HCT116 (cell line): ENCODE data around the gene TENM4. TPM values are rescaled to one million over a fixed set of nuclear protein-coding genes. Genes with fewer than 3 reads are reported as not detected.

Experiments
- ATAC-seq: fragments of 200-7000 bp; cut with Tn5 transposase; 2 replicates; pipeline ENCODE4 v1.9.1; 2020; ENCODE audit warnings: mild to moderate bottlenecking, moderate library complexity
- BruUV-seq: library from RNA; stranded (reverse); fragments of 400-500 nt; replicated peaks from 2 replicates; lab custom pipeline; 2021; lab: Mats Ljungman, UMichigan
- CTCF ChIA-PET: fragments of 300-600 bp; sonication (Branson Sonifier 250); formaldehyde crosslinking; loops from one replicate; lab custom pipeline; 2021; ENCODE audit warnings: antibody characterized with exemption; lab: Charles Lee
- POLR2A ChIA-PET: fragments of 300-600, 350-600 bp; sonication (Branson Sonifier 250); formaldehyde crosslinking; loops from one replicate; lab custom pipeline; 2021; ENCODE audit warnings: antibody characterized with exemption; lab: Charles Lee
- RAD21 ChIA-PET, 2 experiments: fragments of 300-600 bp; sonication (Branson Sonifier 250); formaldehyde crosslinking; loops; one replicate each; lab custom pipeline; 2023; ENCODE audit warnings: low total read pairs in 2 of 2; ENCODE audit not compliant: uncharacterized antibody in 2 of 2, unreplicated experiment in 2 of 2, low non-redundant PET in 1 of 2; lab: Charles Lee
- DNase-seq: peaks from one replicate; pipeline ENCODE4 v3.0.0-alpha.2; 2010; ENCODE audit warnings: low read depth, low spot score
- H2AFZ ChIP-seq: fragments of 200-600 bp; shearing (Covaris generic), sonication (generic); 2 replicates; pipeline ENCODE4 v1.6.1; 2017; ENCODE audit warnings: low read depth, mixed run types, mixed read lengths, antibody characterized with exemption, low read length; ENCODE audit not compliant: poor library complexity, severe bottlenecking
- H3K27ac ChIP-seq: 2 replicates; pipeline ENCODE4 v1.5.1; 2012; ENCODE audit warnings: low read depth, low read length
- H3K27me3 ChIP-seq: fragments of 200-600 bp; sonication (generic); 2 replicates; pipeline ENCODE4 v1.6.1; 2016; ENCODE audit warnings: mixed run types, low read length, mixed read lengths; ENCODE audit not compliant: insufficient read depth
- H3K36me3 ChIP-seq, 2 experiments: fragments of 200-500 bp in 1 of 2; fragments of 200-600 bp in 1 of 2; sonication (Bioruptor generic) in 1 of 2; sonication (generic) in 1 of 2; 2 replicates each; pipeline versions ENCODE4 v1.5.1 to v1.6.1; 2014 to 2016; ENCODE audit warnings: low read length in 2 of 2, inconsistent platforms in 1 of 2, mixed read lengths in 1 of 2, mixed run types in 1 of 2; ENCODE audit not compliant: insufficient read depth in 2 of 2, control insufficient read depth in 1 of 2
- H3K4me1 ChIP-seq, 2 experiments: fragments of 200-600 bp in 1 of 2; sonication (generic) in 1 of 2; 2 replicates each; pipeline versions ENCODE4 v1.5.1 to v1.6.1; 2012 to 2017; ENCODE audit warnings: low read length in 2 of 2, inconsistent platforms in 1 of 2, mild to moderate bottlenecking in 1 of 2, mixed read lengths in 1 of 2, mixed run types in 1 of 2, moderate library complexity in 1 of 2; ENCODE audit not compliant: insufficient read depth in 2 of 2, control insufficient read depth in 1 of 2
- H3K4me2 ChIP-seq: fragments of 200-600 bp; sonication (generic); 2 replicates; pipeline ENCODE4 v1.6.1; 2017; ENCODE audit warnings: mixed run types, low read length, mixed read lengths
- H3K4me3 ChIP-seq, 2 experiments: fragments of 200-600 bp in 1 of 2; sonication (generic) in 1 of 2; replicated peaks in 1 of 2; 2 replicates each; pipeline ENCODE4 v1.5.1; 2011 to 2016; ENCODE audit warnings: low read length in 2 of 2, control low read depth in 1 of 2, low read depth in 1 of 2, mild to moderate bottlenecking in 1 of 2, mixed read lengths in 1 of 2, mixed run types in 1 of 2
- H3K79me2 ChIP-seq: fragments of 200-600 bp; sonication (generic); 2 replicates; pipeline ENCODE4 v1.6.1; 2017; ENCODE audit warnings: mild to moderate bottlenecking, mixed run types, low read length, moderate library complexity, mixed read lengths; ENCODE audit not compliant: insufficient read depth
- H3K9ac ChIP-seq: fragments of 200-600 bp; sonication (generic); 2 replicates; pipeline ENCODE4 v1.6.1; 2016; ENCODE audit warnings: low read length, mixed read lengths
- H3K9me2 ChIP-seq: fragments of 200-600 bp; sonication (generic), shearing (Covaris generic); 2 replicates; pipeline ENCODE4 v1.6.1; 2017; ENCODE audit warnings: mixed run types, mild to moderate bottlenecking, moderate library complexity; ENCODE audit not compliant: insufficient read depth
- H3K9me3 ChIP-seq, 2 experiments: fragments of 200-500 bp in 1 of 2; fragments of 200-600 bp in 1 of 2; sonication (Bioruptor generic) in 1 of 2; sonication (generic) in 1 of 2; 2 replicates each; pipeline ENCODE4 v1.6.1; 2014 to 2017; ENCODE audit warnings: low read length in 2 of 2, mixed read lengths in 2 of 2, inconsistent platforms in 1 of 2, low read depth in 1 of 2, mild to moderate bottlenecking in 1 of 2, mixed run types in 1 of 2, moderate library complexity in 1 of 2; ENCODE audit not compliant: control insufficient read depth in 1 of 2, insufficient read depth in 1 of 2
- H4K20me1 ChIP-seq: fragments of 200-600 bp; sonication (generic), shearing (Covaris generic); 2 replicates; pipeline ENCODE4 v1.6.1; 2017; ENCODE audit warnings: mixed run types, mild to moderate bottlenecking, moderate library complexity; ENCODE audit not compliant: insufficient read depth
- CEBPB ChIP-seq: IDR thresholded peaks from 2 replicates; pipeline ENCODE4 v1.6.1; 2012; ENCODE audit warnings: low read depth
- EGR1 ChIP-seq: IDR thresholded peaks from 2 replicates; pipeline ENCODE4 v1.6.1; 2012; ENCODE audit warnings: low read depth
- EZH2 ChIP-seq: fragments of 200-600 bp; sonication (generic); IDR thresholded peaks from 2 replicates; pipeline ENCODE4 v1.6.1; 2017; ENCODE audit warnings: antibody characterized with exemption, mixed run types
- FOSL1 ChIP-seq: IDR thresholded peaks from 2 replicates; pipeline ENCODE4 v1.6.1; 2012; ENCODE audit warnings: low read depth
- JUND ChIP-seq: IDR thresholded peaks from 2 replicates; pipeline ENCODE4 v1.6.1; 2012
- POLR2A ChIP-seq: IDR thresholded peaks from 2 replicates; pipeline ENCODE4 v1.7.0; 2011; ENCODE audit warnings: borderline replicate concordance; ENCODE audit not compliant: insufficient read depth, insufficient read length; ENCODE audit errors: extremely low read depth
- POLR2AphosphoS5 ChIP-seq: IDR thresholded peaks from 2 replicates; pipeline ENCODE4 v1.6.1; 2011; ENCODE audit warnings: mild to moderate bottlenecking, low read depth, low read length, moderate library complexity
- SIN3A ChIP-seq: IDR thresholded peaks from 2 replicates; pipeline ENCODE4 v1.6.1; 2012; ENCODE audit warnings: low read depth
- SRF ChIP-seq: IDR thresholded peaks from 2 replicates; pipeline ENCODE4 v1.6.1; 2012; ENCODE audit warnings: low read depth
- ZFX ChIP-seq: fragments of 450-650 bp; IDR thresholded peaks from 2 replicates; pipeline ENCODE4 v1.6.1; 2017
- intact Hi-C: fragments of 100-400 bp; cut with micrococcal nuclease; formaldehyde crosslinking; loops from 2 replicates; pipeline ENCODE4 v1.10.0; 2022
- total RNA-seq: library from RNA; stranded (reverse); gene quantifications from one replicate; pipeline ENCODE4 v1.2.1, GENCODE V29; 2021; ENCODE audit not compliant: unreplicated experiment
- TF ChIP-seq, protein P1 (sequence below): IDR thresholded peaks from 2 replicates; pipeline ENCODE4 v1.6.1; 2011; ENCODE audit warnings: mild to moderate bottlenecking, low read length, moderate library complexity; ENCODE audit not compliant: insufficient replicate concordance; ENCODE audit errors: extremely low read depth

TENM4 gene
- total RNA-seq, 1 experiment from 2014 or later, result 0.05 TPM

DNA sequence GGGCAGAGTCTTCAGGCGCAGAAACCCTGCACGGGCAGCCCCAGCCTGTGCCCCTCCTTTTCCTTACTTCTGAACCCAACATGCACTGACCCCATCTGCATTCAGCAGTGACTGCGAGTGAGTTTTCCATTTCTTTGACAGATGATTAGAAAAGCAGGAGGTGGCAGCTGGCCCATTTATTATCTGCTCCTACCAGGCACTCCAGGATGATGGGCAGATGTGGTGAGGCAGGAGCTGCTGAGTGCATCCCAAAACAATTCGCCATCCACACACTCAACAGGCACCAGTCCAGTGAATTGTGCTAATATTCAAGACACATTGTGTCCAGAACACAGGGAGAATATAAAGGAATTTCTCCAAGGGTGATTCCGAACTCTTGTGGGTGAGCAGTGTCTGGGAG, 208.5 kb downstream of the TENM4 start:
- H4K20me1 ChIP-seq, result no peaks in the 10 kb centered on the region
- H3K27ac ChIP-seq, result no peak overlapping the region
- intact Hi-C loops, result no loop called here
- no peak overlapping the region for H3K4me2 ChIP-seq
- ChIA-PET RAD21 (no interaction called here), POLR2A (no interaction called here), CTCF (no interaction called here)
- H3K9ac ChIP-seq, result no peak overlapping the region
- no peak for TF ChIP-seq JUND
- no peak for TF ChIP-seq ZFX
- TF ChIP-seq CEBPB, result no peak
- TF ChIP-seq, protein P1, sequence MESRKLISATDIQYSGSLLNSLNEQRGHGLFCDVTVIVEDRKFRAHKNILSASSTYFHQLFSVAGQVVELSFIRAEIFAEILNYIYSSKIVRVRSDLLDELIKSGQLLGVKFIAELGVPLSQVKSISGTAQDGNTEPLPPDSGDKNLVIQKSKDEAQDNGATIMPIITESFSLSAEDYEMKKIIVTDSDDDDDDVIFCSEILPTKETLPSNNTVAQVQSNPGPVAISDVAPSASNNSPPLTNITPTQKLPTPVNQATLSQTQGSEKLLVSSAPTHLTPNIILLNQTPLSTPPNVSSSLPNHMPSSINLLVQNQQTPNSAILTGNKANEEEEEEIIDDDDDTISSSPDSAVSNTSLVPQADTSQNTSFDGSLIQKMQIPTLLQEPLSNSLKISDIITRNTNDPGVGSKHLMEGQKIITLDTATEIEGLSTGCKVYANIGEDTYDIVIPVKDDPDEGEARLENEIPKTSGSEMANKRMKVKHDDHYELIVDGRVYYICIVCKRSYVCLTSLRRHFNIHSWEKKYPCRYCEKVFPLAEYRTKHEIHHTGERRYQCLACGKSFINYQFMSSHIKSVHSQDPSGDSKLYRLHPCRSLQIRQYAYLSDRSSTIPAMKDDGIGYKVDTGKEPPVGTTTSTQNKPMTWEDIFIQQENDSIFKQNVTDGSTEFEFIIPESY, result no peak
- no peak for TF ChIP-seq SIN3A
- no peak for TF ChIP-seq POLR2AphosphoS5
- no peak for TF ChIP-seq POLR2A
- DNase-seq, result no peak
- no peaks in the 10 kb centered on the region for H3K79me2 ChIP-seq
- H3K36me3 ChIP-seq, result no peaks in the 10 kb centered on the region
- BruUV-seq, result no TSS peak
- ATAC-seq, result no peak
- no peak overlapping the region for H3K4me3 ChIP-seq
- no peaks in the 10 kb centered on the region for H3K9me3 ChIP-seq
- peaks cover 25% of the 10 kb centered on the region for H3K27me3 ChIP-seq
- no peaks in the 10 kb centered on the region for H3K9me2 ChIP-seq
- no peaks in the 10 kb centered on the region for H3K4me1 ChIP-seq
- no peak overlapping the region for H2AFZ ChIP-seq

DNA sequence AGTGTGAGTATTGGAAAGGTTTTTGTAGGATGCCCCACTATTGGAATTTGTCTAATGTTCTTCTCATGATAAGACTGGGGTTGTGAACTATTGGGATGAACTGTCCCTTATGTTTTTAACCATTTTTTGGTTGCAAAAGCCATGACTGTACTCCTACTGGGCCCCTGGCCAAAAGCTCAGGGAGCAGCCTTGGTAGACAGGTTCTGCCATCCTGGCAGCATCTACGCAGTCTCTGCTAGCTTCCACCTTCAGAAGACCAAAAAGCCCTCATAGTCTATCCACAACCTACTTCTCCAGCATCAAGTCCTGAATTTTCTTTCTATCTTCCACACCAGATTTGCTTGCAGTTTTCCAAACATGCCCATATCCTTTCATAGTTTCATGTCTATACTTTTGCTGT, 211.8 kb downstream of the TENM4 start:
- BruUV-seq, result no TSS peak

More for the DNA sequence above, 211.8 kb downstream of the TENM4 start:
- TF ChIP-seq FOSL1, result no peak
- no peak for TF ChIP-seq EZH2
- no peak for TF ChIP-seq CEBPB
- TF ChIP-seq POLR2AphosphoS5, result no peak
- no peak for TF ChIP-seq SRF
- no peak for TF ChIP-seq EGR1
- TF ChIP-seq, all 23 proteins: peak for 0
- H3K36me3 ChIP-seq, result no peaks in the 10 kb centered on the region
- H4K20me1 ChIP-seq, result no peaks in the 10 kb centered on the region
- ChIA-PET RAD21 (no interaction called here), CTCF (no interaction called here), POLR2A (no interaction called here)
- peaks cover 37% of the 10 kb centered on the region for H3K27me3 ChIP-seq
- no peak overlapping the region for H3K27ac ChIP-seq
- DNase-seq (no peak), ATAC-seq (no peak)
- no peak overlapping the region for H2AFZ ChIP-seq
- no peak overlapping the region for H3K4me2 ChIP-seq
- intact Hi-C loops, result no loop called here
- H3K4me1 ChIP-seq, result no peaks in the 10 kb centered on the region
- H3K79me2 ChIP-seq, result no peaks in the 10 kb centered on the region
- H3K4me3 ChIP-seq, result no peak overlapping the region
- no peak overlapping the region for H3K9ac ChIP-seq
- H3K9me2 ChIP-seq, result no peaks in the 10 kb centered on the region
- H3K9me3 ChIP-seq, result no peaks in the 10 kb centered on the region
